HCT116 (cell line): ENCODE results near the gene FAM20C.

Experiments used
- POLR2A ChIP-seq: IDR thresholded peaks from 2 replicates; pipeline ENCODE4 v1.7.0; 2011; ENCODE audit warnings: borderline replicate concordance; ENCODE audit not compliant: insufficient read depth, insufficient read length; ENCODE audit errors: extremely low read depth
- TF ChIP-seq, protein P1 (sequence below): IDR thresholded peaks from 2 replicates; pipeline ENCODE4 v1.6.1; 2012
- TF ChIP-seq, protein P2 (sequence below): IDR thresholded peaks from 2 replicates; pipeline ENCODE4 v1.6.1; 2012; ENCODE audit warnings: low read depth
- TF ChIP-seq, protein P3 (sequence below), 3 experiments: fragments of 200-600 bp in 1 of 3; sonication (generic) in 1 of 3; IDR thresholded peaks in 2 of 3; conservative IDR thresholded peaks in 1 of 3; 2 replicates each; pipeline ENCODE4 v1.5.1; 2012 to 2017; ENCODE audit warnings: low read depth in 2 of 3, low read length in 2 of 3, antibody characterized with exemption in 1 of 3, borderline replicate concordance in 1 of 3, control low read depth in 1 of 3, mild to moderate bottlenecking in 1 of 3, mixed read lengths in 1 of 3, mixed run types in 1 of 3, moderate library complexity in 1 of 3; ENCODE audit not compliant: insufficient read depth in 1 of 3

DNA sequence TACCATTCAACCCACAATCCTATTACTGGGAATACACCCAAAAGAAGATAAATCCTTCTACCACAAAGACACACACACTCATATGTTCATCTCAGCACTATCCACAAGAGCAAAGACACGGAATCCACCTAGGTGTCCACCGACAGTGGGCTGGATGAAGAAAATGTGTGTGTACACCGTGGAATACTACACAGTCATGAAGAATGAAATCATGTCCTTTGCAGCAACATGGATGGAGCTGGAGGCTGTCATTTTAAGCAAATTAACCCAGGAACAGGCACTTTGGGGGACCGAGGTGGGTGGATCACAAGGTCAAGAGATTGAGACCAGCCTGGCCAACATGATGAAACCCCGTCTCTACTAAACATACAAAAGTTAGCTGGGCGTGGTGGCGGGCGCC is 89.3 kb downstream of the FAM20C start:
- no peak for TF ChIP-seq POLR2A
- TF ChIP-seq, protein P1, sequence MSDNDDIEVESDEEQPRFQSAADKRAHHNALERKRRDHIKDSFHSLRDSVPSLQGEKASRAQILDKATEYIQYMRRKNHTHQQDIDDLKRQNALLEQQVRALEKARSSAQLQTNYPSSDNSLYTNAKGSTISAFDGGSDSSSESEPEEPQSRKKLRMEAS: no peak
- TF ChIP-seq, protein P2, sequence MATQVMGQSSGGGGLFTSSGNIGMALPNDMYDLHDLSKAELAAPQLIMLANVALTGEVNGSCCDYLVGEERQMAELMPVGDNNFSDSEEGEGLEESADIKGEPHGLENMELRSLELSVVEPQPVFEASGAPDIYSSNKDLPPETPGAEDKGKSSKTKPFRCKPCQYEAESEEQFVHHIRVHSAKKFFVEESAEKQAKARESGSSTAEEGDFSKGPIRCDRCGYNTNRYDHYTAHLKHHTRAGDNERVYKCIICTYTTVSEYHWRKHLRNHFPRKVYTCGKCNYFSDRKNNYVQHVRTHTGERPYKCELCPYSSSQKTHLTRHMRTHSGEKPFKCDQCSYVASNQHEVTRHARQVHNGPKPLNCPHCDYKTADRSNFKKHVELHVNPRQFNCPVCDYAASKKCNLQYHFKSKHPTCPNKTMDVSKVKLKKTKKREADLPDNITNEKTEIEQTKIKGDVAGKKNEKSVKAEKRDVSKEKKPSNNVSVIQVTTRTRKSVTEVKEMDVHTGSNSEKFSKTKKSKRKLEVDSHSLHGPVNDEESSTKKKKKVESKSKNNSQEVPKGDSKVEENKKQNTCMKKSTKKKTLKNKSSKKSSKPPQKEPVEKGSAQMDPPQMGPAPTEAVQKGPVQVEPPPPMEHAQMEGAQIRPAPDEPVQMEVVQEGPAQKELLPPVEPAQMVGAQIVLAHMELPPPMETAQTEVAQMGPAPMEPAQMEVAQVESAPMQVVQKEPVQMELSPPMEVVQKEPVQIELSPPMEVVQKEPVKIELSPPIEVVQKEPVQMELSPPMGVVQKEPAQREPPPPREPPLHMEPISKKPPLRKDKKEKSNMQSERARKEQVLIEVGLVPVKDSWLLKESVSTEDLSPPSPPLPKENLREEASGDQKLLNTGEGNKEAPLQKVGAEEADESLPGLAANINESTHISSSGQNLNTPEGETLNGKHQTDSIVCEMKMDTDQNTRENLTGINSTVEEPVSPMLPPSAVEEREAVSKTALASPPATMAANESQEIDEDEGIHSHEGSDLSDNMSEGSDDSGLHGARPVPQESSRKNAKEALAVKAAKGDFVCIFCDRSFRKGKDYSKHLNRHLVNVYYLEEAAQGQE: no peak
- TF ChIP-seq, protein P3, sequence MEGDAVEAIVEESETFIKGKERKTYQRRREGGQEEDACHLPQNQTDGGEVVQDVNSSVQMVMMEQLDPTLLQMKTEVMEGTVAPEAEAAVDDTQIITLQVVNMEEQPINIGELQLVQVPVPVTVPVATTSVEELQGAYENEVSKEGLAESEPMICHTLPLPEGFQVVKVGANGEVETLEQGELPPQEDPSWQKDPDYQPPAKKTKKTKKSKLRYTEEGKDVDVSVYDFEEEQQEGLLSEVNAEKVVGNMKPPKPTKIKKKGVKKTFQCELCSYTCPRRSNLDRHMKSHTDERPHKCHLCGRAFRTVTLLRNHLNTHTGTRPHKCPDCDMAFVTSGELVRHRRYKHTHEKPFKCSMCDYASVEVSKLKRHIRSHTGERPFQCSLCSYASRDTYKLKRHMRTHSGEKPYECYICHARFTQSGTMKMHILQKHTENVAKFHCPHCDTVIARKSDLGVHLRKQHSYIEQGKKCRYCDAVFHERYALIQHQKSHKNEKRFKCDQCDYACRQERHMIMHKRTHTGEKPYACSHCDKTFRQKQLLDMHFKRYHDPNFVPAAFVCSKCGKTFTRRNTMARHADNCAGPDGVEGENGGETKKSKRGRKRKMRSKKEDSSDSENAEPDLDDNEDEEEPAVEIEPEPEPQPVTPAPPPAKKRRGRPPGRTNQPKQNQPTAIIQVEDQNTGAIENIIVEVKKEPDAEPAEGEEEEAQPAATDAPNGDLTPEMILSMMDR (IDR thresholded peaks at IDR 0.05 in 2 of 3, conservative IDR thresholded peaks at IDR 0.05 in 1 of 3; ENCODE audit: borderline replicate concordance in 1 of 3, insufficient read depth in 1 of 3, low read depth in 2 of 3, low read length in 2 of 3): no peak
